Fibroblast of lung (primary cell): ENCODE data around the gene PRR15. TPM values are rescaled to one million over a fixed set of nuclear protein-coding genes. Genes with fewer than 3 reads are reported as not detected.
A peak's percentile ranks its signal among the peaks of the same experiment; 100 is the strongest.

Experiments used
- DNase-seq, 2 donors: peaks; one replicate each; pipeline versions ENCODE4 v3.0.0 to v3.0.0-alpha.2; 2010; ENCODE audit warnings: low read depth in 2 of 2
- H2AFZ ChIP-seq: 2 replicates; pipeline ENCODE4 v1.5.1; 2012; ENCODE audit warnings: low read length, control low read depth, inconsistent platforms
- H3K27ac ChIP-seq: 2 replicates; pipeline ENCODE4 v1.5.1; 2011; ENCODE audit warnings: low read length, control low read depth; ENCODE audit not compliant: insufficient read depth
- H3K27me3 ChIP-seq: 2 replicates; pipeline ENCODE4 v1.5.1; 2011; ENCODE audit warnings: mild to moderate bottlenecking, low read length; ENCODE audit not compliant: control insufficient read depth, insufficient read depth
- H3K36me3 ChIP-seq: 2 replicates; pipeline ENCODE4 v1.5.1; 2011; ENCODE audit warnings: low read length; ENCODE audit not compliant: control insufficient read depth, insufficient read depth
- H3K4me1 ChIP-seq: 2 replicates; pipeline ENCODE4 v1.5.1; 2011; ENCODE audit warnings: low read length; ENCODE audit not compliant: control insufficient read depth, insufficient read depth; ENCODE audit errors: extremely low read depth
- H3K4me2 ChIP-seq: 2 replicates; pipeline ENCODE4 v1.5.1; 2011; ENCODE audit warnings: low read length, control low read depth; ENCODE audit not compliant: insufficient read depth; ENCODE audit errors: extremely low read depth
- H3K4me3 ChIP-seq, 4 experiments: fragments of 200-600 bp in 1 of 4; sonication (generic) in 1 of 4; replicated peaks in 1 of 4; 2 replicates each; pipeline ENCODE4 v1.5.1; 2011 to 2016; ENCODE audit warnings: low read length in 4 of 4, low read depth in 3 of 4, mild to moderate bottlenecking in 3 of 4, control low read depth in 2 of 4, inconsistent platforms in 1 of 4, mixed read lengths in 1 of 4; ENCODE audit not compliant: insufficient read depth in 1 of 4; ENCODE audit errors: control extremely low read depth in 1 of 4
- H3K79me2 ChIP-seq: 2 replicates; pipeline ENCODE4 v1.5.1; 2012; ENCODE audit warnings: mild to moderate bottlenecking, low read length, inconsistent platforms; ENCODE audit not compliant: control insufficient read depth, insufficient read depth
- H3K9ac ChIP-seq: 2 replicates; pipeline ENCODE4 v1.5.1; 2011; ENCODE audit warnings: mild to moderate bottlenecking, low read length, control low read depth; ENCODE audit not compliant: insufficient read depth
- H3K9me3 ChIP-seq: 2 replicates; pipeline ENCODE4 v1.5.1; 2012; ENCODE audit warnings: low read depth, low read length; ENCODE audit not compliant: control insufficient read depth, insufficient read depth
- H4K20me1 ChIP-seq: 2 replicates; pipeline ENCODE4 v1.5.1; 2011; ENCODE audit warnings: low read length; ENCODE audit not compliant: control insufficient read depth, insufficient read depth; ENCODE audit errors: extremely low read depth
- CTCF ChIP-seq, 2 donors: IDR thresholded peaks in 1 of 2; conservative IDR thresholded peaks in 1 of 2; 1 replicate in 1 of 2; 2 replicates in 1 of 2; pipeline ENCODE4 v1.5.1; 2011 to 2012; ENCODE audit warnings: low read length in 2 of 2, control low read depth in 1 of 2, inconsistent platforms in 1 of 2, low read depth in 1 of 2, mild to moderate bottlenecking in 1 of 2
- EZH2 ChIP-seq: IDR thresholded peaks from 2 replicates; pipeline ENCODE4 v1.5.1; 2012; ENCODE audit warnings: low read length, control low read depth, mild to moderate bottlenecking; ENCODE audit errors: missing control alignments
- polyA plus RNA-seq, 2 donors: library from polyadenylated mRNA; depleted of rRNA in 1 of 2; stranded (reverse) in 1 of 2; unstranded in 1 of 2; fragments of >200 nt; gene quantifications; 2 replicates each; pipeline ENCODE4 v1.2.1, GENCODE V29; 2011 to 2012; ENCODE audit warnings: missing spikeins in 1 of 2
- total RNA-seq: library from RNA; depleted of rRNA; stranded (reverse); fragments of >200 nt; gene quantifications from 2 replicates; pipeline ENCODE4 v1.2.1, GENCODE V29; 2014

Gene PRR15
- total and polyA plus RNA-seq, 2 donors (not counting 1 experiment from before 2014, with no cell fraction given), result not detected

GRCh38 chr7:29565634-29565981 is 2.0 kb downstream of the PRR15 start:
- H3K36me3 ChIP-seq, result no peaks in the 10 kb centered on the region
- H4K20me1 ChIP-seq, result no peaks in the 10 kb centered on the region
- H3K4me3 ChIP-seq, result peak overlapping the region in 2 of 4 experiments; percentile 31 to 54
- no peaks in the 10 kb centered on the region for H3K9me3 ChIP-seq
- no peak overlapping the region for H2AFZ ChIP-seq
- H3K9ac ChIP-seq, result no peak overlapping the region
- no peaks in the 10 kb centered on the region for H3K4me1 ChIP-seq
- H3K27me3 ChIP-seq, result peaks cover 40% of the 10 kb centered on the region
- no peak overlapping the region for H3K27ac ChIP-seq
- no peak for DNase-seq
- H3K4me2 ChIP-seq, result peak overlapping the region; percentile 82
- TF ChIP-seq CTCF (conservative IDR thresholded peaks at IDR 0.05 in 1 of 2, IDR thresholded peaks at IDR 0.05 in 1 of 2; ENCODE audit: low read depth in 1 of 2, low read length in 2 of 2), result no peak
- TF ChIP-seq EZH2, result no peak
- H3K79me2 ChIP-seq, result no peaks in the 10 kb centered on the region

- DNase-seq, result peak in 1 of 2 donors; percentile 4
- Histone ChIP-seq H3K9me3 (no peaks in the 10 kb centered on the region), H3K79me2 (no peaks in the 10 kb centered on the region), H3K4me1 (no peaks in the 10 kb centered on the region), H3K27me3 (peaks cover 42% of the 10 kb centered on the region), H3K4me3 (peak overlapping the region; percentile 28 to 54 (median 42)), H2AFZ (no peak overlapping the region), H3K36me3 (no peaks in the 10 kb centered on the region), H3K27ac (no peak overlapping the region), H3K9ac (no peak overlapping the region), H3K4me2 (peak overlapping the region; percentile 82), H4K20me1 (no peaks in the 10 kb centered on the region)
- TF ChIP-seq EZH2 (peak; percentile 78), CTCF (conservative IDR thresholded peaks at IDR 0.05 in 1 of 2, IDR thresholded peaks at IDR 0.05 in 1 of 2; ENCODE audit: low read depth in 1 of 2, low read length in 2 of 2) (no peak)
These were observed 2.5 kb downstream of the PRR15 start for GRCh38 chr7:29565982-29566746.

GRCh38 chr7:29567174-29567573 is 3.5 kb downstream of the PRR15 start:
- Histone ChIP-seq H3K79me2 (no peaks in the 10 kb centered on the region), H3K27me3 (peaks cover 40% of the 10 kb centered on the region)

More at GRCh38 chr7:29567174-29567573, 3.5 kb downstream of the PRR15 start:
- H3K4me1 ChIP-seq, result no peaks in the 10 kb centered on the region
- H3K9me3 ChIP-seq, result no peaks in the 10 kb centered on the region
- H3K4me3 ChIP-seq, result no peak overlapping the region
- no peak overlapping the region for H2AFZ ChIP-seq
- no peaks in the 10 kb centered on the region for H4K20me1 ChIP-seq
- DNase-seq, result no peak
- no peak overlapping the region for H3K4me2 ChIP-seq
- no peak overlapping the region for H3K9ac ChIP-seq
- TF ChIP-seq CTCF (conservative IDR thresholded peaks at IDR 0.05 in 1 of 2, IDR thresholded peaks at IDR 0.05 in 1 of 2; ENCODE audit: low read depth in 1 of 2, low read length in 2 of 2) (no peak), EZH2 (no peak)
- H3K36me3 ChIP-seq, result no peaks in the 10 kb centered on the region
- H3K27ac ChIP-seq, result no peak overlapping the region
